Measurements from ENCODE around the gene ZNF487. TPM values are rescaled to one million over a fixed set of nuclear protein-coding genes. Genes with fewer than 3 reads are reported as not detected.

The ZNF487 gene
- total RNA-seq, 1 donor from 2014 or later: 2.9 TPM

- ChIA-PET CTCF (interaction anchor here (1.3 to 1.8 kb wide), 2 partner anchors 12 to 19 kb away, joined by 4 to 5 read pairs; no protein-coding TSS in a partner anchor), POLR2A (interaction anchor here (0.8 to 5.3 kb wide), 11 partner anchors 11 to 626 kb away, joined by 3 to 128 read pairs (median 6); partner anchors contain the start of genes BMS1, ZNF239 and ZNF487)
- Mint-ChIP-seq H3K9me3 (no peaks in the 10 kb centered on the region), H3K27ac (peak overlapping the region; percentile 98), H3K27me3 (no peaks in the 10 kb centered on the region), H3K4me3 (peak overlapping the region; percentile 95), H3K36me3 (ENCODE audit: low read depth) (peaks cover 24% of the 10 kb centered on the region), H3K4me1 (peaks cover 41% of the 10 kb centered on the region)
- DNase-seq: no peak
- intact Hi-C loops (cut with micrococcal nuclease): loop anchor here (1.0 to 5.0 kb wide), 5 partner anchors 46 to 856 kb away; partner anchors contain the start of genes ZNF239, ZNF32 and ZNF33B
- TF ChIP-seq, protein P1, sequence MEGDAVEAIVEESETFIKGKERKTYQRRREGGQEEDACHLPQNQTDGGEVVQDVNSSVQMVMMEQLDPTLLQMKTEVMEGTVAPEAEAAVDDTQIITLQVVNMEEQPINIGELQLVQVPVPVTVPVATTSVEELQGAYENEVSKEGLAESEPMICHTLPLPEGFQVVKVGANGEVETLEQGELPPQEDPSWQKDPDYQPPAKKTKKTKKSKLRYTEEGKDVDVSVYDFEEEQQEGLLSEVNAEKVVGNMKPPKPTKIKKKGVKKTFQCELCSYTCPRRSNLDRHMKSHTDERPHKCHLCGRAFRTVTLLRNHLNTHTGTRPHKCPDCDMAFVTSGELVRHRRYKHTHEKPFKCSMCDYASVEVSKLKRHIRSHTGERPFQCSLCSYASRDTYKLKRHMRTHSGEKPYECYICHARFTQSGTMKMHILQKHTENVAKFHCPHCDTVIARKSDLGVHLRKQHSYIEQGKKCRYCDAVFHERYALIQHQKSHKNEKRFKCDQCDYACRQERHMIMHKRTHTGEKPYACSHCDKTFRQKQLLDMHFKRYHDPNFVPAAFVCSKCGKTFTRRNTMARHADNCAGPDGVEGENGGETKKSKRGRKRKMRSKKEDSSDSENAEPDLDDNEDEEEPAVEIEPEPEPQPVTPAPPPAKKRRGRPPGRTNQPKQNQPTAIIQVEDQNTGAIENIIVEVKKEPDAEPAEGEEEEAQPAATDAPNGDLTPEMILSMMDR (IDR thresholded peaks at IDR 0.05): no peak
- no peak for ATAC-seq (ENCODE audit: low read depth)
Observed at GRCh38 chr10:43408331-43408709, 28.6 kb upstream of the ZNF487 start.

DNA sequence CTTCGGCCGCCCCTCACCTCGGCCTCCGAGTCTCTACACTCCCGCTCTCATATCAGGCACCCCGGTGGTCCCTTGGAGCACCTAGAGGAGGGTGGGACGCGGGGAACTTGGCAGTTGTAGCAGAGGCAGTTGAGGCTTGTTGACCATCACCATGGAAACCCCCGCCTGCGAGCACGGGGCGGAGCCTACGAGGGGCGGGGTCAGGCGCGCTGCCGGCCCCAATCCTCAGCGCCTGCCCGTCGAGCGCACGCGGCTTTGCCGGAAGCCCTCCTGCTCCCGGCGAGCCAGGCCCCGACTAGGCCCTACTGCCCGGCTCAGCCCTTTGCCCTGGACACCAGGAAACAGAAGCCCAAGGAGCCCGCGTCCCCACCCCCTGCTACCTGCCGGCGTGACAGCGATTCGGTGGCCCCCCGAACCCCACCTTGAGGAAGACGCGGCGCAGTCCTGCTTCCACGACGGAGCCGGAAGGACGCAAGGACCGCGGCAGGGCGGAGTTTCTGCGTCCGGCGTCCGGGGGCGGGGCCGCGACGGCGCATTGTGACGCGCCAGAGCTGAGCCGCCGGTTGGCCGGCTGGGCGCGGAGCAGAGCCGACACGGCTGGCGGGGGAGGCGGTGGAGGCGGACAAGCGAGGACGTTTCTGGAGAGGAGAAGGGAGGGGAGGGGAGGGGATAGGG, 28.1 kb upstream of the ZNF487 start, which contains the start of gene HNRNPF:
HNRNPF (minus strand) TSS at position 477 of the 675 bp plus-strand sequence. CDS start 21,302 bp downstream, outside the sequence.
- ATAC-seq (ENCODE audit: low read depth): peak; percentile 74
- CTCF ChIA-PET: interaction anchor here (1.8 kb wide), 1 partner anchor 12 kb away, joined by 5 read pairs; no protein-coding TSS in a partner anchor
- H3K27me3 Mint-ChIP-seq: no peaks in the 10 kb centered on the region
- TF ChIP-seq, protein P1 (IDR thresholded peaks at IDR 0.05): no peak
- POLR2A ChIA-PET: interaction anchor here (0.5 to 5.3 kb wide), 21 partner anchors 8 to 655 kb away, joined by 3 to 128 read pairs (median 8); partner anchors contain the start of genes BMS1, CSGALNACT2, ZNF32 and ZNF487
- peak; percentile 97 for DNase-seq
- peak within 1 kb of the TSS; percentile 98 for H3K27ac Mint-ChIP-seq
- H3K36me3 Mint-ChIP-seq (ENCODE audit: low read depth): peaks cover 21% of the 10 kb centered on the region
- peak within 1 kb of the TSS; percentile 95 for H3K4me3 Mint-ChIP-seq
- peaks cover 35% of the 10 kb centered on the region for H3K4me1 Mint-ChIP-seq
- H3K9me3 Mint-ChIP-seq: no peaks in the 10 kb centered on the region
- intact Hi-C loops (cut with micrococcal nuclease): loop anchor here (1.0 to 5.0 kb wide), 7 partner anchors 11 to 856 kb away; partner anchors contain the start of genes ZNF239, ZNF32 and ZNF33B

- H3K27ac Mint-ChIP-seq: peak overlapping the region; percentile 98
- intact Hi-C loops (cut with micrococcal nuclease): loop anchor here (1.0 to 5.0 kb wide), 5 partner anchors 11 to 857 kb away; partner anchors contain the start of genes ZNF239 and ZNF32
- POLR2A ChIA-PET: interaction anchor here (0.5 to 5.3 kb wide), 19 partner anchors 9 to 656 kb away, joined by 3 to 128 read pairs (median 8); partner anchors contain the start of genes CSGALNACT2, ZNF32 and ZNF487
- H3K36me3 Mint-ChIP-seq (ENCODE audit: low read depth): peaks cover 16% of the 10 kb centered on the region
- TF ChIP-seq, protein P1 (IDR thresholded peaks at IDR 0.05): no peak
- DNase-seq (peak; percentile 43), ATAC-seq (ENCODE audit: low read depth) (peak; percentile 2)
- H3K4me1 Mint-ChIP-seq: peaks cover 28% of the 10 kb centered on the region
- no peaks in the 10 kb centered on the region for H3K9me3 Mint-ChIP-seq
- no peaks in the 10 kb centered on the region for H3K27me3 Mint-ChIP-seq
- CTCF ChIA-PET: no interaction called here
- H3K4me3 Mint-ChIP-seq: peak overlapping the region; percentile 95
Observed at GRCh38 chr10:43409385-43410109, 27.4 kb upstream of the ZNF487 start.

GRCh38 chr10:43410345-43410744, 26.6 kb upstream of the ZNF487 start:
- Mint-ChIP-seq H3K36me3 (ENCODE audit: low read depth) (peaks cover 12% of the 10 kb centered on the region), H3K27ac (peak overlapping the region; percentile 98), H3K9me3 (no peaks in the 10 kb centered on the region), H3K4me3 (peak overlapping the region; percentile 95), H3K4me1 (peaks cover 20% of the 10 kb centered on the region), H3K27me3 (no peaks in the 10 kb centered on the region)
- CTCF ChIA-PET: interaction anchor here (1.0 kb wide), 1 partner anchor 11 kb away, joined by 4 read pairs; no protein-coding TSS in a partner anchor
- ATAC-seq (ENCODE audit: low read depth) (no peak), DNase-seq (no peak)
- TF ChIP-seq, protein P1 (IDR thresholded peaks at IDR 0.05): no peak
- intact Hi-C loops (cut with micrococcal nuclease): no loop called here
- POLR2A ChIA-PET: interaction anchor here (0.7 to 5.3 kb wide), 7 partner anchors 9 to 42 kb away, joined by 3 to 128 read pairs (median 25); partner anchors contain the start of gene ZNF487
